GM19023 (cell line): ENCODE measurements around the gene MON1B.
"Not testable (repeated sequence)": the region's sequence is repeated elsewhere in the genome, so short reads cannot be mapped to it uniquely, and the experiment has no call there.

Experiments used
- ATAC-seq: cut with Tn5 transposase; IDR thresholded peaks from one replicate; pipeline ENCODE4 v1.9.1; 2021; ENCODE audit warnings: mild to moderate bottlenecking, moderate library complexity; ENCODE audit not compliant: unreplicated experiment

Gene MON1B

DNA sequence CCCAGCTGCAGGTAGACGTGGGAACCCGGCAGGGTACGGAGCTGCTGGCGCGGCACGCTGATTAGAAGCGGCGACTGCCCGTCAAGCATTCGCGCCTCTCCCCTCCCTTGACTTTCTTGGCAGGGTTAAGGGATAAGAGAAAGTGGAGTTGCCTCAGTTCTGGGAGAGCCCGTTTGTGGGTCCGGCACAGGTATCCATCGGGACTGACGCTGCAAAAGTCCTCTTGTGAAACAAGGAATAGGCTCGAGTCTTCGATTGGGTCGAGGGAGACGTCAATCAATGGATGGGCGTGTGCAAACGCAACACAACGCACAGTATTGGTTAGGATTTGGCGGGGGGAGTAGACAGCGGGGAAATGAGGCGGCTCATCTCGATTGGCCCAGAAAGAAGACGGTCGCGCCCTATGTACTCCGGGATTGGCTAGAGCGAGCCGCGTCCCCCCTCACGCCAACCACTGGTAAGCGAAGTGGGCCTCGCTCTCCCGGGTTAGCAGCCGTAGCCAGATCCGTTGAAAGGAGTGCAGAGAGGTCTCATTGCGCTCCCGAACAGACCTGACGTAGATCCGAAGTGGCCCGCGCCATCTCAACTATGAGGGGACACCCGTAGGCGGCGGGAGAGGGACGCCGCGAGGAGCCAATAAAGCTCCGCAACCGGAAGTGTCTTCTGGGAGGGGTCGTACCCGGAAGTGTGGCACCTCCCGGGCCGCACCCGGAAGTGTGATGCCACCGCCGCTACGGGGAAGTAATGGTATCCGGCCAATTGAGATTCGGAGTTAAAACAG, at the start of gene MON1B:
TSS of gene MON1B (plus strand) at position 713 of the 781 bp plus-strand sequence. CDS start 296 bp downstream, outside the sequence.
- peak; percentile 98 for ATAC-seq

DNA sequence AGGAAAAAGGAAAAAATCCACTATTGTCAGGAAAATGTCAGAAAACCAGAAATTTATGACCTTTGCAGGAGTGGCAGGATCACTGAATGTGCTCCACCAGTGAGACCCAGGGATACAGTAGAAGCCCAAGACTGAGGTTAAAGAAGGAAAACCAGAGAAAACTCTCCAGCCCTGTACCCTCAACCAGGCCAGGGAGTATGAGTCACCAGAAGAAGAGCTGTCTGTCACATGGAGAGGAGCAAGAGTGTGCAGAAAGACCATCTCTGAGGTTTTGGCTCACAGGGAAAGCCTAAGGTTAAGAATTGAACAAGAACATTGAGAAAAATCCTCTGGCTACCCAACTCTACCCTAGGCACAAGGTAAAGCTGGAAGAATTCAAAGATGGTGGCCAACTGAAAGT, 47.6 kb upstream of the MON1B start:
- no peak for ATAC-seq

DNA sequence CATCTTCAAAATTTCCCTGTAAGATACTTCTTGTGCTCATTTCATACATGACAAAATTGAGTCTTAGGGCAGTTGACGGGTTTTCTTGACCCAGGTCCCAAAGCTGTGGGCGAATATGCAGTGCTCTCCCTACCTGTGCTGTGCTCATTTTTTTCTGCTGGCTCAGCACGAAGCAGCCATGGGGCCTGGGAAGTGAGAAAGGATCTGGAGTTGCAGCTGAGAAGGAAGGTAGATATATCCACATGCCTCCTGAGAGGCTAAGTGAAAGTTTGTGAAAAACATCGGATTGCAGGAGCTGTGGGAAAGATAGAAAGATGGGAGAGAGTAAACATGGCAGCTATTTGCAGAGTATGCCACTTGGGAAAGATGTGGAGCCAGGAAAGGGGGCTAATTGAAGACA, 42.9 kb upstream of the MON1B start:
- no peak for ATAC-seq

DNA sequence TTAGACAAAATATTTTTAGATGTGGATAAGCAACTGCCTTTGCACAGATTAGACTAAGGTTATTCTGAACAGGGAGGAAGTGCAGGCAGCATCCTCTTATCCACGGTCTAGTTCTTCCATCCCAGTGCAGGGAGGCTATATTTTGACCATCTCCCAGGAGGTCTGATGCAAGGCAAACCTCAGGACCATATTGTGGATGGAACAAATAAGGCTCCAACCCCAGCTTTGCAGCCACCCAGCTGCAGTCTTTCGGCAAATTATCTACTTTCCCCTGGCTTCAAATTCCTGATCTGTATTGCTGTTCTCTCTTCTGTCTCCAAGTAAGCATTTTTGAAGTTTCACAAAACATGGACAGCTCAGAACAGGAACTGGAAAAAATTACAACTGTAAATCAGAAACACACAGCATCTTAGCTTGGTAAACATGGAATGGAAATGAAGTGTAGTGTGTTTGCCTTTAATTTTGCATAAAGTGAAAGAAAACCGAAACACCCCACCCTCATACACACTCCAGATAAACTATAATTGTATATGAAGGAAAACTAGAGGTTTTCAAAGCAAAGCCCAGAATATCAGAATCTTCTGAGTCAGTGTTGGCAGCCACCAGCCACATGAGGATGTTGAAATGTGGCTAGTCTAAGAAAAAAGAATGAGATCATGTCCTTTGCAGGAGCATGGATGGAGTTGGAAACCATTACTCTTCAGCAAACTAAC, 33.5 kb upstream of the MON1B start:
- no peak for ATAC-seq

DNA sequence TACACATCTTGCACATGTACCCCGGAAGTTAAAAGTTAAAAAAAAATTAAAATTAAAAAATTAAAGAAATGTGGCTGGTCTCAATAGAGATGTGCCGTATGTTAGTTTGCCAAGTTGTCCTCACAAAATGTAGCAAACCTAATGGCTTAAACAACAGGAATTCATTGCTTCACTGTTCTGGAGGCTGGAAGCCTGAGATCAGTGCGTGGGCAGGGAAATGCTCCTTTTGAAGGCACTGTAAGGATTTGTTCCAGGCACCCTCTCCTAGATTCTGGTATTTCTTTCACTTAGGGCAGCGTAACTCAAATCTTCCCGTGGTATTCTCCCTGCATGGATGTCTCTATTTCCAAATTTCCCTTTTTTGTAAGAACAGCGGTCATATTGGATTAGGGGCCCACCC, 32.7 kb upstream of the MON1B start:
- no peak for ATAC-seq

DNA sequence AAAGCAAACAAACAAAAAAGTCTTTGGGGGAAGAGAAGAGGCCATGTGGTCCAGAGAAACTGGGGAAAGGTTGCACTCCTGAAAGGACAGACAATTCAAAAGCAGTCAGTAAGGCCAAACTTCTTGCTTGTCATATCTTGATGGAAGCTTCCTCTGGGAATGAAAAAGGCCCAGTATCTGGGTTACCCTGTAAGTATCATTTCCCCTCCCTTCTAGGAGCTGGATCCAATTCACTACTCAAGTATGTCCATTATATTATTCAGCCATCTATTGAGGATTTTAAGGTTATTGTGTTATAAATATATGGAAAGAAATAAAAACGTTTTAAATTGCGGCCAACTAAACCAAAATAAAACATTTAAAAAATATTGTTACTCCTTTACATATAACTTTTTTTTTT, 26.0 kb upstream of the MON1B start:
- no peak for ATAC-seq

DNA sequence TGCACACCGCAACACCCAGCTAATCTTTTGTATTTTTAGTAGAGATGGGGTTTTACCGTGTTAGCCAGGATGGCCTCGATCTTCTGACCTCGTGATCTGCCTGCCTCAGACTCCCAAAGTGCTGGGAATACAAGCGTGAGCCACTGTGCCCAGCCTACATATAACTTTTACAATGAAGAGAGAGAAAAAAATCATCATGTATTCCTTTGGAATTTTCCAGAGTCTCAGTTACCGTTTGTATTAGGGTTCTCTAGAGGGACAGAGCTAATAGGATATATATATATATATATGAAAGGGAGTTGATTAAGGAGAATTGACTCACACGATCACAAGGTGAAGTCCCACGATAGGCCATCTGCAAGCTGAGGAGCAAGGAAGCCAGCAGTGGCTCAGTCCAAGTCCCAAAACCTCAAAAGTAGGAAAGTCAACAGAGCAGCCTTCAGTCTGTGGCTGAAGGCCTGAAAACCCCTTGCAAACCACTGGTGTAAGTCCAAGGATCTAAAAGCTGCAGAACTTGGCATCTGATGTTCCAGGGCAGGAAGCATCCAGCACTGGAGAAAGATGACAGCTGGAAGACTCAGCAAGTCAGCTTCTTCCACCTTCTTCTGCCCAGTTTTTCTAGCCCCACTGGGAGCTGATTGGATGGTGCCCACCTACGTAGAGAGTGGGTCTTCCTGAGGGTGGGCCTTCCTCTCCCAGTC, 25.3 kb upstream of the MON1B start:
- not testable (repeated sequence) for ATAC-seq

DNA sequence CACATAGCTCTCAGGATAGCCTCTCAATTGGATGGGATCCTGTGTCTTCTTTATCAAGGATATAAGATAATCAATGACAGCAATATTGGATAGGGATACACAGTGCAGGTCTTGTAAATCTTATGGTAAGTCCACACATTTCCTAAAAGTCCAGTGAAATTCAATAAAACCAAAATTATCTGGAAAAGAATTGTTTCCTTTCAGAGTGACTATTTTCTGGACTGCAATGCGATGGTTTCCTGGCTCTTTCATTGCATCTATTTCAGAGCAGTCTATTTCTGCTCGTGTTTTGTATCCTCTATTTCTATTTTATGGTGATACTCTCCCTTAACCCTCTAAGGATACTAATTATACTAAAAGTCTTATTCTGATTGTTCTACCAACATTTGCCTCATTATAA, 24.3 kb upstream of the MON1B start:
- ATAC-seq = no peak

DNA sequence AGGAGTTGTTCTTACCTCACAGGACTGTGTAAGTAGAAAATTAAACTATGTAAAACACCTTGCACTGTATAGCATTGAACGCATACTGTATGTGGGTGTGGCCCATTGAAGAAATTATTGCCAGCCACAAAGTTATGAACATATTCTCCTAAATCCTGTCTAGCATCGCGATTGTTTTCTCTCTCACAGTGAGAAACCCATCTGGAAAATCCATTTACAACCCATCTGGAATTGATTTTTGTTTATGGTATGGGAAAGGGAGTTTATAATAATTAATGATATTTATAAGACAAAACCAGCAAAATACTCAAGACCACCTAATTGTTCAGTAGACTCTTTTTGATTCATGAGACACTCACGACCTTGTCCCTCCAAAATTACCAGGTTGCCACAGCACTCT, 22.1 kb upstream of the MON1B start:
- no peak for ATAC-seq

DNA sequence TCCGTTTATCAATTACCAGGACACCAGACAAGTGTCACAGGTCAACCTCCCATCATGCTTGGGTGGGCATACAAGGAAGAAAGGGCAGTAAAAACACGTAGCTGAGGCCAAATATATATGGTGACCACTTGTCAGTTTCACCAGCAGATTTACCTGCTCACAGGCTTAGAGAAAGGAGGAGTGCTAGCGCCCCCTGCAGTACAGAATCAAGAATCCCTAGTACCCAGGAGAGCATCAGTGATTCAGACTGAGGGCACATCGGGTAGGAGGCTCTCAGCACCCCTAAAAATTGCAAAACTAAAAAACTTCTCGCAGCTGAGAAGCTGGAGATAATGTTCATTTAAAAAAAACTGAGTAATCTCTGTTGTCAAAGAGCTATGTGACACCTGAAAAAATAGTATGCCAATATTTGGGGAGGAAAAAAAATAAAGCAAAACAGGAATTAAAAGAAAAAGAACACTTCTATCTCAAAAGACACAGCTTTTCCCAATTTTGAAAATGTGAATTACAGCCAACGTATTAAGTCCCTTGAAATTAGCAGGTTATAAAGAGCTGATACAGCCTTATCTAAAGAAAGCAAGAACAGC, 21.2 kb upstream of the MON1B start:
- ATAC-seq = no peak

DNA sequence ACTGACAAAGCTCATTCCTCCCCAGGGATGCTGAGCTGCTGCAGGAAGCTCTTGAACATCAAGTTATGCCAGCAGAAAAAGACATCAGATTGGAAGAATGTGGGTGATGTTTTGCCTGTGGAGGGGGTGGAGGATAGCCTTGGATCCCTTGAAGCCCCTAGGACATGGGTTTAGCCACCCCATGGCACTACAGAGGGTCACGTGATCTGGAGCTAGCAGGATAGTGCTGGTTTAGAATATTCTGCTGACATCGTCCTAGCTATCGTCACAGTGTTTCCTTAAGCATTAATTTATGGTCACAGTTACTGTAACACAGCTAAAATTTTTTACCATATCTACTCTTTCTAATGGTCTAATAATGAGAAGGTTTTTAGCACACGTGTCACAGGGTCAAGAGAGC, 20.2 kb upstream of the MON1B start:
- no peak for ATAC-seq

DNA sequence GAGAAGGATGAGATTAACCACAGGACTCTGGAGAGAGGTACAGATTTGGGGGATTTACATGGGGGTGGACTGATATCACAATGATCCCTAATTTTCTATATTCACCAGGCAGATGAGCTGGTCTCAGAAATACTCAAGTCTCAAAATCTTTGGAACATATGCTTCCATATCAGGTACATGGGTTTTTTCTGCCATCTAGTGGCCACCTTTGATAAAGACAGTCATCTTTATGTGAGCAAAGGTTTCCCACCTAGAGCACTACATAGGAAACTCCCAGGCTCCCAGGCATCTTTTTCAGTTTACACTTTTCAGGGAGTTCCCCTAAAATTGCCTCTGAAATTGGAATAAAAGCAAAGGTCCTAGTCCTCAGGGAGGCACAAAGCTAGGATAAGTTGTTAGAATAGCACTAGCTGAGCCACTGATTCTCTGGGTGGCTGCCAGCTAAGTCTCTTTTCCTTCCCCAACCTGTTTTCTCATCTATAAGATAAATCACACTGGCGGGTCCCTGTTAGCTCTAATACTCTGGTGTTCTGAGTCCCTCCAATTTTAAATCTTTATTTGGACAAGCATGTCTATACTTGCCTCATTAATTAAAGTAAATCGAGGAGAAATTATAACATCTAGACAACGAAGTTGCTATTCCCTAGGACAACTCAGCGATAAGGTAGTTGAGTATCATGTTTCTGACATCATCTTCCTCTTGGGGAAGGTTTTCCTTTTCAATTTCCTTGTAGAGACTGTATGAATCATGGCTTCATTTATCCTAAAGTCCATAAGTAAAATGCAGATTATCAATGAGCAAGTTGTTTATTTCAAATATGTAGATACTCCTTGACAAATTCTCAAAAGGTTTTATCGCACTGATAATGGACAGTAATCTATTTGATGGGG, 19.0 kb upstream of the MON1B start:
- ATAC-seq = peak; percentile 87

DNA sequence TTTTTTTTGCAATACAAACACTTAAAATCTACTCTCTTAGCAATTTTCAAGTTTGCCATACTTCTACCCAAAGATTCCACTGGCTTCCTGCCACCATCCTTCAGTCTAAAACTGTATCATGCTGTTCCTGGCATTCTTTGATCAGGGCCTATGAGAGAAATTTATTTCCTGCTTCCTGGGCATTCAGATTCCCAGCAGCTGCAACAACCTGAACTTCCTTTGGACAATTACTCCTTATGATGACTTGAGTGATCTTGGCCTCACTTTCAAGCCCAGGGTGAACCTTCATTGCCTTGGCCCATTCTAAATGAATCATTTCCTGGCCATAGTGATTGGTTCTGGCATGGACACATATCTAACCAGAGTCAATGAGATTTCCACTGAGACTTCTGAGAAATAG, 18.0 kb upstream of the MON1B start:
- no peak for ATAC-seq

DNA sequence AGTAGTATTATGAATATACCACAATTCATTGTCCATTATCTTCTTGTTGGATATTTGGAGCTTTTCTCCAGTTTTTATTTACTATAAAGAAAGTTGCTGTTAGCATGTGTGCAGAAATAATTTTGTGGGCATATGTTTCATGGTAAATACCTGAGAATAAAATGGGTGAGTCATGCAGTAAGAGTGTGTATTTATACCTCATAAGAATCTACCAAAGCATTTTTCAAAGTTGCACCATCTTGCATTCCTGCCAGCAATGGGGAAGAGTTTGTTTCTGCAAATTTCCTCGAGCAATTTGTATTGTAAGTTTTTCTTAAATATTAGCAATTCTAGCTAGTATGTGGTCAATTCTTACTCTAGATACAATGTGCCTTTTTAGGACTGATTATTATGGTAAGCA, 7.9 kb upstream of the MON1B start:
- ATAC-seq = no peak

DNA sequence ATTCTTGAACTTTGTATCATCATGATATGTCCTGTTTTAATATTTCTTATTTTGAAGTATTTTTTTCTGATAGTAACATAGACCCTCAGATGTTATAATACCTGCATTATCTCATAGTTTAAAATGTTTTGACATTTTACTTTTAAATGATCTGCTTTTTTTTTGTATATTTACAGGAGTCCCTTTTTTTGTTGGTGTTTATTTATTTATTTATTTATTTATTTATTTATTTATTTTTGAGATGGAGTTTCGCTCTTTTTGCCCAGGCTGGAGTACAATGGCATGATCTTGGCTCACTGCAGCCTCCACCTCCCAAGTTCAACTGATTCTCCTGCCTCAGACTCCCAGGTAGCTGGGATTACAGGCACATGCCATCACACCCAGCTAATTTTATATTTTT, 4.7 kb upstream of the MON1B start:
- not testable (repeated sequence) for ATAC-seq

DNA sequence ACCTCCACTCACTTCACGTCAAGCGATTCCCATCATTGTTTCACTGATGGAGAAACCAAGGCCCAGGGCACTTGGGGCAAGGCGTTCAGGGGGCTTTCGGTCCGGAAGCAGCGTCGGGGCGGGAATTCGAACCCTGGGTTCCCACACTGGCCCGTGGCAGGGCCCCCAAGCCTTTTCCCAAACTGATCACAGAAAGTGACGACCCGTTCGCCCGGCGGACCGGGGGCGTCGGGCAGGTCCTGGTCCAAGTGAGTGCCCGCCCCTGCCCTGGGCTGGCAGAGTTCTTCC, 856 bp upstream of the MON1B start:
- ATAC-seq = no peak

DNA sequence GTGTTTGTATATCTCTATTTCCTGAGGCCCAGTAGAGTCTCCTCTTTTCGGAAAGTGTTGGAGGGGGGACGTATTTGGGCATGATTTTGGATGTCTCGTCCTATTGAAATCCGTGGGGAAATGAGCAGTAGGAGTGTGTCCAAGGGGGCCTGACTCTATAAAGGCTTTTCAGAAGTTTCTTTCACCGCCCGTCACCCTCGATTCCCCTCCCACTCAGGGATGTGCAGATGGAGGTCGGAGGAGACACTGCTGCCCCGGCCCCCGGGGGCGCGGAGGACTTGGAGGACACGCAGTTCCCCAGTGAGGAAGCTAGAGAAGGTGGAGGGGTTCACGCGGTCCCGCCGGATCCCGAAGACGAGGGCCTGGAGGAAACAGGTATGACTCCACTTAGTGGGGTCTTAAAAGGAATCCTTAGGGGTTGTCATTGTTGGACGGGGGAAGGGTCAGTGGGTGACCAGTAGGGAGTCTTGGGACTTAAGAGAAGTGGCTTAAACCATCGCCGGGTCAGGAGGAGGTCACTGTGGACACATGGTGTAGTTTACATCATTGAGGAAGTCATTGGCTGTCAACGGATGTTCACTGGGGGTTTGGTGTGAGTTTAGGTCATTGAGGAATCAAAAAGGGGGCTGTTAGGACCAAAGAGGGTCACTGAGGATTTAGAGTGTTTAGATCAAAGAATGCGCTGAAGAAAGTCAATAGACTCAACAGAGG, 424 bp downstream of the MON1B start:
- ATAC-seq = peak; percentile 0

DNA sequence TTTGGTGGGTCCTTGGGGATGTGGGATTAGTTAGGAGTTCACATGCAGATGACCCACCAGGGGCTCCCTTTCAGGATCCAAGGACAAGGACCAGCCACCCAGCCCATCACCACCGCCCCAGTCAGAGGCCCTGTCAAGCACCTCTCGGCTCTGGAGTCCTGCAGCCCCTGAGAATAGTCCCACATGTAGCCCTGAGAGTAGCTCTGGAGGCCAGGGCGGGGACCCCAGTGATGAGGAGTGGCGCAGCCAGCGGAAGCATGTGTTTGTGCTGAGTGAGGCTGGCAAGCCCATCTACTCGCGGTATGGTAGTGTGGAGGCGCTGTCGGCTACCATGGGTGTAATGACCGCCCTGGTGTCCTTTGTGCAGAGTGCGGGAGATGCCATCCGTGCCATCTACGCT, 2.4 kb downstream of the MON1B start:
- ATAC-seq = no peak

DNA sequence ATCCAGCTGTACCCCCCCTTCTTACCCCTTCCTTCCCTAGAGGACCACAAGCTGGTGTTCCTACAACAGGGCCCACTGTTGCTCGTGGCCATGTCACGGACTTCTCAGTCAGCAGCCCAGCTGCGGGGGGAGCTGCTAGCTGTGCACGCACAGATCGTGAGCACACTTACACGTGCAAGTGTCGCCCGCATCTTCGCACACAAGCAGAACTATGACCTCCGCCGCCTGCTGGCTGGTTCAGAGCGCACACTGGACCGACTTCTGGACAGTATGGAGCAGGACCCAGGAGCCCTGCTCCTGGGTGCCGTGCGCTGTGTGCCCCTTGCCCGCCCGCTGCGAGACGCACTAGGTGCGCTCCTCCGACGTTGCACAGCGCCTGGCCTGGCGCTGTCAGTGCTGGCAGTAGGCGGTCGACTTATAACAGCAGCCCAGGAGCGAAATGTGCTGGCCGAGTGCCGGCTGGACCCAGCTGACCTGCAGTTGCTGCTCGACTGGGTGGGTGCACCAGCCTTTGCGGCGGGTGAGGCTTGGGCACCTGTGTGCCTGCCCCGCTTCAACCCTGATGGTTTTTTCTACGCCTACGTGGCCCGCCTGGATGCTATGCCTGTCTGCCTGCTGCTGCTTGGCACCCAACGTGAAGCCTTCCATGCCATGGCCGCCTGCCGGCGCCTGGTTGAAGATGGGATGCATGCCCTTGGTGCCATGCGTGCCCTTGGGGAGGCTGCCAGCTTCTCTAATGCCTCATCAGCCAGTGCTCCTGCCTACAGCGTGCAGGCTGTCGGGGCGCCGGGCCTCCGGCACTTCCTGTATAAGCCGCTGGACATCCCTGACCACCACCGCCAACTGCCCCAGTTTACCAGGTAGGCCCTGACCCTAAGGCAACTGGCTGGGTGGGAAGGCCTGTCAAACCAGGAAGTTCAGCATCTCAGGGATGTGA, 3.6 kb downstream of the MON1B start:
- no peak for ATAC-seq
